GM23338 (cell line): ENCODE results near the gene DOCK10. TPM values are rescaled to one million over a fixed set of nuclear protein-coding genes. Genes with fewer than 3 reads are reported as not detected.

Experiments
- ATAC-seq: fragments of 200-7000 bp; cut with Tn5 transposase; 3 replicates; pipeline ENCODE4 v1.9.1; 2020
- DNase-seq: peaks from one replicate; pipeline ENCODE4 v3.0.0-alpha.2; 2015; ENCODE audit warnings: low spot score
- H2AFZ ChIP-seq: fragments of 200-600 bp; sonication (generic); 2 replicates; pipeline ENCODE4 v1.8.0; 2016; ENCODE audit warnings: antibody characterized with exemption, mild to moderate bottlenecking, moderate library complexity
- H3F3A ChIP-seq: fragments of 200-600 bp; sonication (generic); replicated peaks from 2 replicates; pipeline ENCODE4 v1.8.0; 2017; ENCODE audit warnings: antibody characterized with exemption, mixed run types, low read depth
- H3K27ac ChIP-seq: fragments of 200-600 bp; sonication (generic); 2 replicates; pipeline ENCODE4 v1.6.1; 2016; ENCODE audit warnings: low read depth
- H3K27me3 ChIP-seq: fragments of 200-600 bp; sonication (generic); 2 replicates; pipeline ENCODE4 v1.8.0; 2016; ENCODE audit warnings: mild to moderate bottlenecking, mixed run types, moderate library complexity; ENCODE audit not compliant: insufficient read depth
- H3K36me3 ChIP-seq: fragments of 200-600 bp; sonication (generic); 2 replicates; pipeline ENCODE4 v1.8.0; 2016; ENCODE audit warnings: mild to moderate bottlenecking; ENCODE audit not compliant: insufficient read depth
- H3K4me1 ChIP-seq: fragments of 200-600 bp; sonication (generic); 2 replicates; pipeline ENCODE4 v1.8.0; 2016; ENCODE audit warnings: mild to moderate bottlenecking, moderate library complexity; ENCODE audit not compliant: insufficient read depth
- H3K4me2 ChIP-seq: fragments of 200-600 bp; sonication (generic); 2 replicates; pipeline ENCODE4 v1.7.1; 2017; ENCODE audit warnings: mixed run types
- H3K4me3 ChIP-seq: fragments of 200-600 bp; sonication (generic); 2 replicates; pipeline ENCODE4 v1.6.1; 2016; ENCODE audit warnings: mixed run types
- H3K79me2 ChIP-seq: fragments of 200-600 bp; sonication (generic); replicated peaks from 2 replicates; pipeline ENCODE4 v1.8.0; 2017; ENCODE audit warnings: mild to moderate bottlenecking; ENCODE audit not compliant: insufficient read depth
- H3K9me2 ChIP-seq: fragments of 200-600 bp; sonication (generic); 2 replicates; pipeline ENCODE4 v1.8.0; 2017; ENCODE audit not compliant: insufficient read depth
- H4K20me1 ChIP-seq: fragments of 200-600 bp; sonication (generic); replicated peaks from 2 replicates; pipeline ENCODE4 v1.8.0; 2017; ENCODE audit warnings: mild to moderate bottlenecking; ENCODE audit not compliant: insufficient read depth
- H3K27ac Mint-ChIP-seq: 2 replicates; pipeline ENCODE4 v1.8.0; 2020; ENCODE audit warnings: inconsistent platforms, mild to moderate bottlenecking, moderate library complexity, mixed read lengths
- H3K27me3 Mint-ChIP-seq: 3 replicates; pipeline ENCODE4 v1.8.0; 2022; ENCODE audit warnings: low read depth, mild to moderate bottlenecking, moderate library complexity, mixed read lengths, inconsistent platforms; ENCODE audit not compliant: insufficient read depth, poor library complexity
- H3K36me3 Mint-ChIP-seq: 3 replicates; pipeline ENCODE4 v1.8.0; 2021; ENCODE audit warnings: low read depth, mild to moderate bottlenecking, inconsistent platforms, moderate library complexity, mixed read lengths
- H3K4me1 Mint-ChIP-seq: 3 replicates; pipeline ENCODE4 v1.8.0; 2020; ENCODE audit warnings: mild to moderate bottlenecking, inconsistent platforms, mixed read lengths
- H3K4me3 Mint-ChIP-seq: 3 replicates; pipeline ENCODE4 v1.8.0; 2021; ENCODE audit warnings: moderate library complexity, mild to moderate bottlenecking, inconsistent platforms, mixed read lengths
- H3K9me3 Mint-ChIP-seq: 3 replicates; pipeline ENCODE4 v1.8.0; 2020; ENCODE audit warnings: moderate library complexity, mild to moderate bottlenecking, inconsistent platforms, mixed read lengths
- CREB1 ChIP-seq: fragments of 250-450 bp; sonication (Bioruptor Pico); IDR thresholded peaks from 2 replicates; pipeline ENCODE4 v1.5.0; 2020; ENCODE audit warnings: low read depth, mild to moderate bottlenecking, moderate library complexity
- CTCF ChIP-seq, 2 experiments: fragments of 200-600 bp in 1 of 2; sonication (generic) in 1 of 2; conservative IDR thresholded peaks; 2 replicates each; pipeline versions ENCODE4 v1.5.1 to v1.6.1; 2016 to 2017; ENCODE audit warnings: antibody characterized with exemption in 2 of 2, low read depth in 2 of 2, mild to moderate bottlenecking in 2 of 2, moderate library complexity in 1 of 2
- ETS1 ChIP-seq: IDR thresholded peaks from 2 replicates; pipeline ENCODE4 v1.6.1; 2016; ENCODE audit warnings: antibody characterized with exemption
- EZH2 ChIP-seq: fragments of 200-600 bp; sonication (generic); IDR thresholded peaks from one replicate; pipeline ENCODE4 v1.8.0; 2017; ENCODE audit warnings: antibody characterized with exemption, mild to moderate bottlenecking, low read depth; ENCODE audit not compliant: unreplicated experiment
- EZH2phosphoT487 ChIP-seq: fragments of 200-600 bp; sonication (generic); IDR thresholded peaks from one replicate; pipeline ENCODE4 v1.8.1; 2018; ENCODE audit warnings: antibody characterized with exemption; ENCODE audit not compliant: unreplicated experiment
- JUNB ChIP-seq: IDR thresholded peaks from one replicate; pipeline ENCODE4 v1.6.1; 2016; ENCODE audit warnings: antibody characterized with exemption; ENCODE audit not compliant: unreplicated experiment
- NANOG ChIP-seq: IDR thresholded peaks from 2 replicates; pipeline ENCODE4 v1.6.1; 2016; ENCODE audit warnings: antibody characterized with exemption, borderline replicate concordance
- POLR2AphosphoS5 ChIP-seq: IDR thresholded peaks from 2 replicates; pipeline ENCODE4 v1.6.1; 2016; ENCODE audit warnings: antibody characterized with exemption, low read depth
- REST ChIP-seq: IDR thresholded peaks from one replicate; pipeline ENCODE4 v1.6.1; 2018; ENCODE audit warnings: antibody characterized with exemption; ENCODE audit not compliant: unreplicated experiment
- STAT1 ChIP-seq: IDR thresholded peaks from one replicate; pipeline ENCODE4 v1.6.1; 2016; ENCODE audit warnings: antibody characterized with exemption; ENCODE audit not compliant: unreplicated experiment
- ZNF114 ChIP-seq: fragments of 250-450 bp; sonication (Bioruptor Pico); IDR thresholded peaks from 2 replicates; pipeline ENCODE4 v1.5.0; 2020; ENCODE audit warnings: mild to moderate bottlenecking, moderate library complexity
- ZNF331 ChIP-seq: fragments of 250-450 bp; sonication (Bioruptor Pico); IDR thresholded peaks from 2 replicates; pipeline ENCODE4 v1.5.0; 2020; ENCODE audit warnings: low read depth, mild to moderate bottlenecking, moderate library complexity
- ZNF462 ChIP-seq: fragments of 250-450 bp; sonication (Bioruptor Pico); IDR thresholded peaks from 2 replicates; pipeline ENCODE4 v1.5.0; 2020; ENCODE audit warnings: mild to moderate bottlenecking, moderate library complexity
- polyA plus RNA-seq: library from polyadenylated mRNA; unstranded; fragments of >200 nt; fragmentation: Nextera tagmentation; extraction: Ambion mirVana; gene quantifications from 2 replicates; pipeline ENCODE4 v1.2.1, GENCODE V29; 2016
- total RNA-seq: library from RNA; depleted of rRNA; stranded (reverse); fragments of >200 nt; shearing (Covaris generic); gene quantifications from 2 replicates; pipeline ENCODE4 v1.2.3, GENCODE V29; 2014

DOCK10 gene
- total and polyA plus RNA-seq, 2 experiments from 2014 or later = 1.0 to 1.7 TPM

- Histone ChIP-seq H3K79me2 (no peaks in the 10 kb centered on the region), H3K9me2 (no peaks in the 10 kb centered on the region), H3K4me3 (no peak overlapping the region), H3K27me3 (no peaks in the 10 kb centered on the region), H3K36me3 (no peaks in the 10 kb centered on the region), H3K4me2 (no peak overlapping the region), H3F3A (no peaks in the 10 kb centered on the region), H3K27ac (no peak overlapping the region), H3K4me1 (peaks cover 15% of the 10 kb centered on the region; the same call in 1 of the 2 replicates), H4K20me1 (no peaks in the 10 kb centered on the region), H2AFZ (no peak overlapping the region)
- Mint-ChIP-seq H3K4me1 (peaks cover 28% of the 10 kb centered on the region), H3K4me3 (no peak overlapping the region), H3K27me3 (no peaks in the 10 kb centered on the region), H3K27ac (no peak overlapping the region), H3K9me3 (no peaks in the 10 kb centered on the region), H3K36me3 (no peaks in the 10 kb centered on the region)
- DNase-seq (no peak), ATAC-seq (no peak)
- TF ChIP-seq ZNF462 (CRISPR knock-in tag) (no peak), ZNF331 (CRISPR knock-in tag) (no peak), REST (no peak), ZNF114 (no peak), NANOG (no peak), CREB1 (CRISPR knock-in tag) (no peak), POLR2AphosphoS5 (no peak), JUNB (no peak), STAT1 (no peak), EZH2 (no peak), CTCF (conservative IDR thresholded peaks at IDR 0.05; ENCODE audit: low read depth in 2 of 2) (no peak), EZH2phosphoT487 (no peak), ETS1 (no peak)
These were observed 110.3 kb downstream of the DOCK10 start for GRCh38 chr2:224931956-224932355.
